Adipose tissue (tissue), 3 donors: ENCODE data around the gene DUSP28. TPM values are rescaled to one million over a fixed set of nuclear protein-coding genes. Genes with fewer than 3 reads are reported as not detected.

Experiments used
- H3K27ac ChIP-seq: one replicate; pipeline ENCODE4 v1.5.1; 2013; ENCODE audit warnings: low read depth, low read length
- WGBS, 3 donors: extraction: QIAGEN DNeasy Blood & Tissue Kit; methylation state at CpG; one replicate each; pipeline ENCODE4 v1.1.7; 2013; 5-methylcytosine and 5-hydroxymethylcytosine counted together
- polyA plus RNA-seq, 3 donors: library from polyadenylated mRNA; stranded (reverse); fragments of 200-250 nt; gene quantifications; one replicate each; pipeline ENCODE4 v1.2.3, GENCODE V29; 2013
- donor health status: healthy with polysubstance abuse.
- donor health status: Bipolar disorder and iron deficiency.
- donor health status: healthy.

DUSP28 gene
- polyA plus RNA-seq, 3 donors, result 3.2 to 4.6 (median 4.3) TPM

DNA sequence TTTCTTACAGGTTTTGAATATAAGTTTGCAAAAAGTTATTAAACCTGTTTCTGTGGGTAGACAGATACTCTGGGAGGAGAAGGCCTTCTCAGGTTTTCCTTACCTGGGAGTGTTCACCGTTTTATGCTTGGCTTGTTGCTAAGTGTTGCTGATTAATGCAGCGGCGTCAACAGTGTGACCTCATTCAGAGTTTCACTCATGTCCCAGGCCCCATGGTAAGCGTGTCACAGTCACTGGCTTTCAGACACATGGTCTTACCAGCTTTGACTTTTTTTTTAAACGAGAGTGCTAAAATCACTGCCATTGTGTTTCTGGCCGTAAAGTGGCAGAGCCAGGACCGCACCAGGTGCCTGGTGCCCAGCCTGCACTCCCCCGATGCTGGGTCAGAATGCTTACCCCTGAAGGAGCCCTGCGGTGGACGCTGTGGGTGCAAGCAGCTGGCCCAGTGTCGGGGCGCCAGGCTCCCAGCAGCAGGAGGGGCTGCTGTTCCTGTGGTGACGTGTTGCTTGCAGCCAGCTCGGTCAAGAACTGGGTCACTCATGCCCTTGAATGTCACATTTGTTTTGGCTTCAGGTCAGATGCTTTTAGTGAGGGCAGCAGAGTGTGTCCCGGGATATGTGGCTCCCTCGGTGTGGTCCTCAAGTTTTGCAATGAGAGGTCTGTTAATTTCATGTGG, 29.8 kb downstream of the DUSP28 start:
- H3K27ac ChIP-seq, result no peak overlapping the region
- WGBS, 3 donors, result 85 to 88% (median 85%) methylated on average over 16 of the region's 16 CpGs

DNA sequence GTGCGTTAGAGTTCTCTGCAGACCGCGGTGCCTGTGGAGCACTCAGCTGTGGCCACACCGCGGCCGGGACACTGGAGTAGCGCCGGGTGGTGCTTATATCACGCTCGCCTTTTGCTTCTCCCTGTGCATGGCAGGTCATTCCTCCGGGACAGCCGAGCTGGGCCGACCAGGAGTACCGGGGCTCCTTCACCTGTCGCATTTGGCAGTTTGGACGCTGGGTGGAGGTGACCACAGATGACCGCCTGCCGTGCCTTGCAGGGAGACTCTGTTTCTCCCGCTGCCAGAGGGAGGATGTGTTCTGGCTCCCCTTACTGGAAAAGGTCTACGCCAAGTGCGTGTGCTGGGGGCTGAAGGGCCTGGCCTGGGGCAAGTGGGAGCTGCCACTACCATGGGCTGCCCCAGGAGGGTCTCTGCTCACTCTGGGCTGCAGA, 30.5 kb downstream of the DUSP28 start:
- H3K27ac ChIP-seq, result no peak overlapping the region
- WGBS, 3 donors, result 95 to 96% (median 96%) methylated on average over 21 of the region's 21 CpGs

DNA sequence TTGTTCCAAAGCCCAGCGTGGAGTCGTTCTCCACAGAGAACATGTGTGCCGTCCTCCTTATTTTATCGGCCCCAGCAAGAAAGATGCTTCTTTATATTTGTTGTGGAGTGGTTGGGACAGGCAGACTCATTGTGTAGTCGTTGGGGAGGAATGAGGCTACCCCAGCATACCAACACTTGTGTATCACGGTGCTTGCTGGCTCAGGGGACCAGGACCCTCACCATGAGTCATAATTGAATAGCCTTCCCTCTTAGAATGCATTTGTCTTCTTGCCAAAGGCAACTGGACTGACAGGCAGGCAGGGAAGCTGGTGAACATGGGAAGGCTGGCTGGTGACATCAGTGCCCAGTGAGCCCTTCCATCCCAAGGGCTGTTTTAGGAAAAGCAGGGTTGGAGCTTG, 31.1 kb downstream of the DUSP28 start:
- 92 to 96% (median 92%) methylated on average over 6 of the region's 6 CpGs for WGBS, 3 donors
- H3K27ac ChIP-seq, result no peak overlapping the region

GRCh38 chr2:240591784-240592183, 31.6 kb downstream of the DUSP28 start:
- 89 to 98% (median 94%) methylated on average over 12 to 13 of the region's 13 CpGs for WGBS, 3 donors
- H3K27ac ChIP-seq, result no peak overlapping the region

- WGBS, 3 donors, result 83 to 93% (median 91%) methylated on average over 19 to 20 of the region's 20 CpGs
- H3K27ac ChIP-seq, result no peak overlapping the region
Measured at GRCh38 chr2:240593026-240593702, 33.0 kb downstream of the DUSP28 start.

DNA sequence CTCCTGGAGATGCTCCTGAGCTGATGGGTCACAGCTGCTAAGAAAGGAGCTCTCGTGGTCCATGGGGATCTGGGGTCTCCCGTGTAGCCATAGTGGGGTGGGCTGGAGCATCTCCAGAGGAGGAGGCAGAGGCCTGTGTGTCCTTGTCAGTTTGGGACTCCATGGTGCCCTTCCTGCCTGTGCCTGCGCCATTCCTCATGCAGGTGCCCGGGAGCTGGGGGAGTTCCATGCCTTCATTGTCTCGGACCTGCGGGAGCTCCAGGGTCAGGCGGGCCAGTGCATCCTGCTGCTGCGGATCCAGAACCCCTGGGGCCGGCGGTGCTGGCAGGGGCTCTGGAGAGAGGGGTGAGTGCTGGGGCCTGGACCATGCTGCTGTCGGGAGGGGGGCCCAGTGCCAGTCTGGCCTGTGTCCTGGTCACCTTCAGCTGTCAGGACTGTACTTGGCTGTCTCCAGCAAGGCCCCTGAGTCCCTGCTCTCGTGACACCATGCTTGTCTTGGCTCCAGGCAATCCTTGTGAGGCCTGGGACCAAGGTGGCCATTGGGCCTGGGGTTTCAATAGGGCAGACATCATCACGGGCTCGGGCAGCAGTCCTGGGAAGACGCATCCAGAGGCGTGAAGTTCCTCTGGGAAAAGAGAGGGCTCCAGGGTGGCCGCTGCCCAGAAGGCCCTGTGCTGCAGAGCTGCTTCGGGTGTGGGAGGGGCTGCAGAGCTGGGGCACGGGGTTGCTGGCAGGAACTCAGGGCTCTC, 33.7 kb downstream of the DUSP28 start:
- 88 to 96% (median 90%) methylated on average over 18 to 19 of the region's 19 CpGs for WGBS, 3 donors
- no peak overlapping the region for H3K27ac ChIP-seq

DNA sequence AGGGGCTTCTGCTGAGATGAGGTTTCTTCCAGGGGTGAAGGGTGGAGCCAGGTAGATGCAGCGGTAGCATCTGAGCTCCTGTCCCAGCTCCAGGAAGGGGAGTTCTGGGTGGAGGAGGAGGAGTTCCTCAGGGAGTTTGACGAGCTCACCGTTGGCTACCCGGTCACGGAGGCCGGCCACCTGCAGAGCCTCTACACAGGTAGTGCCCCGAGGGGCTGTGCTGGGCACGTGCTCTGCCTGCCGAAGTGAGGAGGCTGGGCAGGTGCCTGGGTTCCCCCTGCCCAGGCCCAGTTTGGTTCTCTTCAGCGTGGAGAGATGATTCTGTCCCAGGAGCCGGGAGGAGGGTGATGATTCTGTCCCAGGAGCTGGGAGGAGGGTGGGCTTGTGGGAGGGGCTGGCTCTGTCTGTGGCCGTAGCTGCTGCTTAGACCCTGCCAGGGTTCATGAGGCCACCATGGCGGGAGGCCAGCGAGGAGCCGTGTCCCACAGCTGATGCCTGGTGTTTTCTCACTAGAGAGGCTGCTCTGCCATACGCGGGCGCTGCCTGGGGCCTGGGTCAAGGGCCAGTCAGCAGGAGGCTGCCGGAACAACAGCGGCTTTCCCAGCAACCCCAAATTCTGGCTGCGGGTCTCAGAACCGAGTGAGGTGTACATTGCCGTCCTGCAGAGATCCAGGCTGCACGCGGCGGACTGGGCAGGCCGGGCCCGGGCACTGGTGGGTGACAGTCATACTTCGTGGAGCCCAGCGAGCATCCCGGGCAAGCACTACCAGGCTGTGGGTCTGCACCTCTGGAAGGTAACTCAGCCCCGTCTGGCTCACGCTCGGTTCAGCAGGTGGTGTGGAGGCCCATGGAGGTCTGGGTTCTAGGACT, 34.6 kb downstream of the DUSP28 start:
- WGBS, 3 donors, result 77 to 90% (median 88%) methylated on average over 34 of the region's 34 CpGs

DNA sequence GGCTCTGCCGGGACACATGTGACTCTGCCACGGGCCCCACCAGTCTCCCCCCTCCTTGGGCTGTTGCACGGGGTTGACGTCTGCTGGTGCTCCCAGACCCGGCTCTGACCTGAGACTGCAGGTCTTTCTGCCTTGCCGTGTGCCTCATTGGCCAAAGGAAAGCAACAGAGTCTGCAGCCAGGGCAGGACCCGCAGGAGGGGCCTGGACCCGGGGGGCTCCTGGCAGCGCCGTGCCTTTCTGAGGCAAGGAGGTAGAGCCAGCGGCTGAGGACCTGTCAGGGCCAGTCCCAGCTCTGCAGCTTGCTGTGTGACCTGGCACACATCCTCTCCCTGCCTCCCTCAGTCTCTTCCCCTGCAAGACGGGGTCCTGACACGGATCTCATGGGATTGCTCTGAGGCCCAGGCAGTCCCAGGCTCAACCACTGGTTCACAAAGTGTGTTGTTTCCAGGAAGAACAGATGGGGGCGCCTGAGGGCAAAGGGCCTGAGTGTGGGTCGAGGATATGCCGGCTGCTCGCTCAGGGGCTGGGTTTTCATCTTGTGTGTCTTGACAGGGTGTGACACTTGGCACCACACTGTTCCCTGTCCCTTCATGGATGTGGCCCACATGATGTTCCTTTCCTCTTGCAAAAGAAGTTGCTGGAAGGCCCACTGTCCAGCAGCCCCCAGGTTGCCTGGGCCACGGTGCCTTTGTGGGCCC, 35.4 kb downstream of the DUSP28 start:
- no peak overlapping the region for H3K27ac ChIP-seq
- WGBS, 3 donors, result 60 to 74% (median 70%) methylated on average over 18 of the region's 18 CpGs

More for the DNA sequence above, 34.6 kb downstream of the DUSP28 start:
- H3K27ac ChIP-seq, result no peak overlapping the region

- WGBS, 3 donors, result 71 to 91% (median 90%) methylated on average over 17 of the region's 17 CpGs
- no peak overlapping the region for H3K27ac ChIP-seq
Measured at GRCh38 chr2:240596080-240596460, 35.9 kb downstream of the DUSP28 start.

- H3K27ac ChIP-seq, result no peak overlapping the region
- 68 to 84% (median 69%) methylated on average over 20 to 23 of the region's 23 CpGs for WGBS, 3 donors
Measured at GRCh38 chr2:240596491-240596931, 36.4 kb downstream of the DUSP28 start.

GRCh38 chr2:240597054-240597418, 36.9 kb downstream of the DUSP28 start:
- 91 to 94% (median 94%) methylated on average over 10 of the region's 10 CpGs for WGBS, 3 donors
- no peak overlapping the region for H3K27ac ChIP-seq

- 92 to 95% (median 93%) methylated on average over 22 of the region's 22 CpGs for WGBS, 3 donors
- no peak overlapping the region for H3K27ac ChIP-seq
Measured at GRCh38 chr2:240597419-240598181, 37.4 kb downstream of the DUSP28 start.

DNA sequence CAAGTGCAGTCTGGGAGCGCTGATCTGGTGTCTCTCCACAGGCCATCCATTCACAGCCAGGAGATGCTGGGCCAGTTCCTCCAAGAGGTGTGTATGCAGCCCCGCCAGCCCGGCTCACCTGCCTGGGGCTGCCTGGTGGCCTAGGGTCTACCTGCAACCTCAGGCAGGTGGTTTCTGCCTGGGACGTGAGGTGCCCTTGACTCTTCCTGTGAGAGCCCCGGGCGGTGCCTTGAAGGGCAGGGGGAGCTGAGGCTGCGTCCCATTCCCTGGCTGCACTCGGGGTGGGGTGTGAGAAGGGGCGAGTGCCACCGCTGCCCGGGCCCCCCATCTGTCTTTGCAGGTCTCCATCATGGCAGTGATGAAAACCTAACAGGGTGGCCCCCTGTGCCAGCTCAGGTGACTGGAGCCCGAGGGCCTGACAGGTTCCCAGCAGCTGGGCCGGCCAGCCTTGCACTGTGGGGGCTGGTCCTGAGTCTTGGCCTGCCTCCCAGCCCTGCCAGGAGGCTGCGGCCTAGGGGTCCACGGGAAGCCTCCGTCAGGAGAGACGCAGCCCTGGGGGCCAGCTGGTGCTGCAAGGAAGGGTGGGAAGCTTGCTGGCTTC, 38.3 kb downstream of the DUSP28 start:
- H3K27ac ChIP-seq, result no peak overlapping the region
- 92 to 94% (median 92%) methylated on average over 17 of the region's 17 CpGs for WGBS, 3 donors

DNA sequence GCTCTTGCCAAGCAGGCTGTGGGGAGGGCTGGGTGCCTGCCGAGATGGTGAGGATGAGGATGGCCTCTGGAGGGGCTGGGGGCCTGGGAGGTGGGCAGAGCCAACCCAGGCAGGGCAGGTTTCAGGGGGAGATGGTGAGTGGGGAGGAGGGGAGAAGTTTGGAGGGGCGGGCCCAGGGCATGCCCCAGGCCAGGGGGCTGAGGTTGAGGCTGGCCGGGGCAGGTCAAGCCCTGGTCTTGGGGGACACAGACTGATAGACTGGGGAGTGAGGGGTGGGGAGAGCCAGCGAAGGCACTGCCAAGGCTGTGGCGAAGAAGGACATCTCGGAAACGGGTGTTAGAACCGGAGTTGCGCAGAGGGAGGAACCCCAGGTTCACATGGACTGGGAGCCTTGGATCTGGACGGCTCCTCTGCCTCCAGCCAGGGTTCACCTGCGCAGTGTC, 39.0 kb downstream of the DUSP28 start:
- H3K27ac ChIP-seq, result no peak overlapping the region
- 94 to 97% (median 95%) methylated on average over 11 of the region's 11 CpGs for WGBS, 3 donors

DNA sequence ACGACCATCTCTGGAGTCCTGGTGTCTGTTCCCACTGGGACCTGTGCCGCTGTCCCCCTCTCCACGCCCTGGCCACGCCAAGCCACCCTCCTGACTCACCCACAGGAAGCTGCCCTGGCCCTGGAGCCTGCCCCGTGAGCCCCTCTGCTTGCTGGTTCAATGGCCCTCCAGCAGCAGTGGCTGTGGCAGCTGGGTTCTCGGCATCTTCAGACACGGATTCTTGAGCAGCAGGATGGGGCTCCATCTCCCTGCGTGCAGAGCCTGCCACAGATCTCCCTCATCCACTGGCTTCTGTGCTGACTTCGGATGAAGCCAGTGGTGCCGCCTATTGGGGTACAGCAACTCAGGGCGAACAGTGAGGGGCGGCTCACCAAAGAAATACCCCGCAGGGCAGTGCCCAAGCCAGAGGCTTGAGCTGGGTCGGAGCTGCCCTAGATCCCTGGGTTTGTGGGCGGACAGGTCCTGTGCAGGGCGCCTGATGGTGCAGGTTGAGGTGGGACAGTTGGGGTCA, 40.3 kb downstream of the DUSP28 start:
- 92 to 97% (median 94%) methylated on average over 16 of the region's 16 CpGs for WGBS, 3 donors
- no peak overlapping the region for H3K27ac ChIP-seq

DNA sequence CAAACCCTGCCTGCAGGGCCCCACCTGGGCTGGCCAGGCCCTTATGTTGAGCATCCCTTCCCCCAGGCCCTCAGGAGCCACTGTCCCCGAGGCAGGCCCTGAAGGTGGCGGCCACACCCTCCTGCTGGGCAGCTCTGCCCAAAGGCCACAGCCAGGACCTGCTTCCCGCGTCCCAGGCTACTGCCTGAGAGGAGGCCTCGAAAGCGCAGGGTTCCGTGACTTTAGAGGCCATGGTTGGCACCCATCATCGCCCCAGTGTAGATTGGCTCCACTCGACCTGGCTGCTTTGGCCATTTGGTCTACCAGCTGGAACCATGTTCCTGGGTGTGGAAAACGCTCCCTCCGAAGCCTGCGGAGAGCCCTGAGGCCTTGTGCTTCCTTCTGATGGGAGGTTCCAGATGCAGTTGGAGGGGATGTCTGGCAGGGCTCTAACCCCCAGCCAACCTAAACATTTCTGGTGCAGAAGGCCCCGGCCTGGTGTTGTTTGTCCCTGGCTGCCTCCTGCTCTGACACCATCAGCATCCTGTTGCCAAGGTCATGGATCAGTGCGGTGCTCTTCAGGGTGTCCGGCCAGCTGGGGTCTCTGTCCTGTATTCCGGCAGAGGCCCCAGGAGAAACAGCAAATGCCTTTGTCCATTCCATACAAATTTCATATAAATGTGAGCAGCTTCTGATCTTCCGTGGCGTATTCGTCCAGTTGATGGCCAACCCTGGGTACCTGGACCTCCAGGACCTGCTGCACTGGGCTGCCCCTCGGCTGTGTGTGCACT, 41.1 kb downstream of the DUSP28 start:
- WGBS, 3 donors, result 79 to 88% (median 84%) methylated on average over 20 of the region's 20 CpGs
- no peak overlapping the region for H3K27ac ChIP-seq
